ENCODE results near the gene AP1S1.
"Not testable (repeated sequence)": the region's sequence is repeated elsewhere in the genome, so short reads cannot be mapped to it uniquely, and the experiment has no call there.

The AP1S1 gene

GRCh38 chr7:101125989-101126650 lies 28.2 kb upstream of the AP1S1 start:
- peak in 1 of 3 donors; percentile 39 for DNase-seq

DNA sequence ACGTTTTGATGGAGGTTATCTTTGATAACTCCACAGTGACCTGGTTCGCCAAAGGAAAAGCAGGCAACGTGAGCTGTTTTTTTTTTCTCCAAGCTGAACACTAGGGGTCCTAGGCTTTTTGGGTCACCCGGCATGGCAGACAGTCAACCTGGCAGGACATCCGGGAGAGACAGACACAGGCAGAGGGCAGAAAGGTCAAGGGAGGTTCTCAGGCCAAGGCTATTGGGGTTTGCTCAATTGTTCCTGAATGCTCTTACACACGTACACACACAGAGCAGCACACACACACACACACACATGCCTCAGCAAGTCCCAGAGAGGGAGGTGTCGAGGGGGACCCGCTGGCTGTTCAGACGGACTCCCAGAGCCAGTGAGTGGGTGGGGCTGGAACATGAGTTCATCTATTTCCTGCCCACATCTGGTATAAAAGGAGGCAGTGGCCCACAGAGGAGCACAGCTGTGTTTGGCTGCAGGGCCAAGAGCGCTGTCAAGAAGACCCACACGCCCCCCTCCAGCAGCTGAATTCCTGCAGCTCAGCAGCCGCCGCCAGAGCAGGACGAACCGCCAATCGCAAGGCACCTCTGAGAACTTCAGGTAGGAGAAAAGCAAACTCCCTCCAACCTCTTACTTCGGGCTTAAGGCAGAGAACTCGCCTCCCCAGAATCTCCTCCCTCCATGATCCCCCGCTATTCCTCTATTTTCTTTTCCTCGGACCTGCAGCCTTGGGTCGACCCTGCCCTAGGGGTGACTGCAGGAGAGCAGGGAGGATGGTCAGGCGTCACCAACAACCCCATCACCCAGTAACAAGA lies 27.4 kb upstream of the AP1S1 start, which contains the start of gene SERPINE1:
Gene SERPINE1, plus strand, starts transcription at position 454 of the 809 bp plus-strand sequence. CDS start 1,290 bp downstream, outside the sequence.
- DNase-seq = peak; percentile 95 to 96 (median 95)

- no peak for DNase-seq
Observed at GRCh38 chr7:101127460-101128039, 26.7 kb upstream of the AP1S1 start.

GRCh38 chr7:101128040-101128834 lies 26.0 kb upstream of the AP1S1 start:
- no peak for DNase-seq

- DNase-seq = no peak
Observed at GRCh38 chr7:101129603-101130117, 24.6 kb upstream of the AP1S1 start.

DNA sequence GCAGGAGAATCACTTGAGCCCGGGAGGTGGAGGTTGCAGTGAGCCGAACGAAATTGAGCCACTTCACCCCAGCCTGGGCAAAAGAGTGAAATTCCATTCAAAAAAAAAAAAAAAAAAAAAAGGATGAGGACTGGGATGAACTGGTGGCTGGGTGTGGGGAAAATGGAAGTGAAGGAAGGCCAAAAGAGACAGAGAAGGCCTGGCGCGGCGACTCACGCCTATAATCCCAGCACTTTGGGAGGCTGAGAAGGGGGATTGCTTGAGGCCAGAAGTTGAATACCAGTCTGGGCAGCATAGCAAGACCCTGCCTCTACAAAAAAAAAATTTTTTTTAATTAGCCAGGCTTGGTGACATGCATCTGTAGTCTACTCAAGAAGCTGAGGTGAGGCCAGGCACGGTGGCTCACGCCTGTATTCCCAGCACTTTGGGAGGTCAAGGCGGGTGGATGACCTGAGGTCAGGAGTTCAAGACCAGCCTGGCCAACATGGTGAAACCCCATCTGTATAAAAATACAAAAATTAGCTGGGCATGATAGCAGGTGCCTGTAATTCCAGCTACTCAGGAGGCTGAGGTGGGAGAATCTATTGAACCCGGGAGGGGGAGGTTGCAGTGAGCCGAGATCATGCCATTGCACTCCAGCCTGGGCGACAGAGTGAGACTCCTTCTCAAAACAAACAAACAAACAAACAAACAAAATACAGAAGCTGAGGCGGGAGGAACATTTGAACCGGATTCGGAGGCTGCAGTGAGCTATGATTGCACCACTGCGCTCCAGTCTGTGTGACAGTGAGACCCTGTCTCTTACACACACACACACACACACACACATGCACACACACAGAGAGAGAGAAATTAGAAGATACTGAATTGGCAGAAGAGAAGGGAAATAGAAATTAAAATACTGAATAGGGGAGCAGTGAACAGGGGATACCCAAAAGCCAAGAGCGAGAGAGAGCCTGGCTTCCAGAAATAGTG lies 21.4 kb upstream of the AP1S1 start:
- not testable (repeated sequence) for DNase-seq

DNA sequence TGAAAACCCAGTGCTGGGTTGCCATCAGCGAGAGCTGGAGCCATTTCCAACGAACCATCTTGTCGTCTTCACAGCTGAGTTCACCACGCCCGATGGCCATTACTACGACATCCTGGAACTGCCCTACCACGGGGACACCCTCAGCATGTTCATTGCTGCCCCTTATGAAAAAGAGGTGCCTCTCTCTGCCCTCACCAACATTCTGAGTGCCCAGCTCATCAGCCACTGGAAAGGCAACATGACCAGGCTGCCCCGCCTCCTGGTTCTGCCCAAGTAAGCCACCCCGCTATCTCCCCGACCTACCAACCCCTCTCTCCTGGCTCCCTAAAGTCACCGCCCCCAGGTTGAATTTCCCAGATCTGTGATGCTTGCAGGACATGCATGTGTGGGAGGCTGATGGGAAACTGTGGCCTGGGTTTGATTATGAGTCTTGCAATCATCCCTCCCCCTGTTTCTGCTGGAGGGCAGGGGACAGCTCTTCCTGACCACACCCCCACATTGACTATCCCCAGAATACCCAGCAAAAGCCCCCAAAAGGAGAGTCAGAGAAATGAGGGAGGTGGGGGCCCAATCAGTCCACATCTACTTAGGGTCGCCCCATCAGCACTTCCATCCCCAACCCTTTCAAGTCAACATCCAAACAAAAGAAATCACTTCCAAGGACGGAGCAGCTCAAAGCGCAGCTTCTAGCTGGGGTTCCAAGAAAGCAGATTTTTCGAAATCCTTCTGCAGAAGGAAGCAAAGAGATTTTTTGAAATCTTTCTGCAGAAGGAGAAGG lies 20.5 kb upstream of the AP1S1 start:
- peak; percentile 79 to 88 (median 84) for DNase-seq

- peak; percentile 75 to 84 (median 79) for DNase-seq
Observed at GRCh38 chr7:101134399-101134980, 19.8 kb upstream of the AP1S1 start.

GRCh38 chr7:101137651-101138212 lies 16.5 kb upstream of the AP1S1 start:
- peak in 1 of 3 donors; percentile 19 for DNase-seq

- DNase-seq = peak; percentile 94 to 97 (median 96)
Observed at GRCh38 chr7:101138213-101138870, 15.9 kb upstream of the AP1S1 start.

GRCh38 chr7:101140339-101140699 lies 14.0 kb upstream of the AP1S1 start:
- DNase-seq = no peak

DNA sequence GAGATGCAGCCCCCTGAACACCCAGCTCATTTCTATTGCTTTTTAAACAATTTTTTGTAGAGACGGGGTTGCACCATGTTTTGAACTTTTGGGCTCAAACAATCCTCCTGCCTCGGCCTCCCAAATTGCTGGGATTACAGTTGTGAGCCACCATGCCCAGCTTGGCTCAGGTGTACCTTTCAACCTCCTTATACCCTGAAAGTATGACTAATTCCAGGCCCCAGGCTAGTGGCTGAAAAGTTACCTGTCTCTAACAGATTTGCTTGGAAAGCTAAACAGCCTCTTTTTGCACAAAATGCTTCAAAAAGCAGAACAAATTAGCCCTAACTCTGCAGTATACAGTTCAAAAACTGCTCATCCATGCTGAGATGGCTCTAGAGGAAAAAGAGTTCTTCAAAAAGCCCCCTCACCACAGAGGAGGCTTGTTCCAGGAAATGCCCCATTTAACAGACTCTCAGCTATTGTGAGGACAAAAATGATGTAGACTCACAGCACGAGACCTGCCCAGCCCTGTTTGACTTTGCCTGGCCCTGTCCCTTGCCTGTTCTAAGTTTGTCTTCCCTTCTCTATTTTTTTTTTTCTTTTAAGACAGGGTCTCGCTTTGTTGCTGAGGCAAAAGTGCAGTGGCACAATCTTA lies 13.4 kb upstream of the AP1S1 start:
- peak in 1 of 3 donors; percentile 38 for DNase-seq

- DNase-seq = no peak
Observed at GRCh38 chr7:101151908-101152651, 2.2 kb upstream of the AP1S1 start.

DNA sequence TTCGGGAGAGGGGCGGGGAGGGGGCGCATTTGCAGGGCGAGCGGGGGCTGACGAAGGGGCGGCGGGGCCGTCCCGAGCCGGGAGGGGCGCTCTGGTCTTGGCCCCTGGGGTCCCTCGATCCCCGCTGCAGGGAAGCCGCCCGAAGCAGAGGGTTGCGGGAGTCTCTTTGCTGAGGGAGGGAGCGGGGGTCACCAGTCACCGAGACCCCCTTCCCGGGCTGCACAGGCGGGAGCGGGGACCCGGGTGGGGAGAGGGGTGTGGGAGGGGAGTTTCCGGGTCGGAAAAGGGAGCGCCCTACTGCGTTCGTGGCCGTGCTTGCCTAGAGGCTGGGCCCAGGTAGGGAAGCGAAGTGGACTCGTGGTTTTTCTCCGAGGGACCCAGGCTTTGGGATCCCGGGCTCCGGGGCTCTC lies 422 bp downstream of the AP1S1 start:
- no peak for DNase-seq

DNA sequence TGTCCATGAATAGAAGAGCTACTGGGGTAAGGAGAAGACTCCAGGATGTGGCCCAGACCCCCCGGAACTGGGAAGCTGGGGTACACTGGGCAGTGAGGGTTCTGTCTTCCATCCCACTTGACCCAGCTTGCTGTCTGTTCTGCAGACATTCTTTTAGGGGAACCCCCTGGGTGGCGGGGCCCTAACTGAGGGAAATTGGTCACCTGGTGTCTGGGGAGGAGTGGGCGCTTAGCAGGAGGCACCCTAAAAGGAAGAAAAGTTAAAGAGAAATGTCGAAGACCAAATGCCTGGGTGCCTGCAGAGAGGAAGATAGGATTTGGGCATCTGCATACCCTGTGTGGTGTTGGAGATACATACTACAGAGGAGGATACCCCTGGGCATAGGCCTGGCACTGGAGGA lies 1.0 kb downstream of the AP1S1 start:
- no peak for DNase-seq

GRCh38 chr7:101156277-101156676 lies 2.0 kb downstream of the AP1S1 start:
- no peak for DNase-seq

DNA sequence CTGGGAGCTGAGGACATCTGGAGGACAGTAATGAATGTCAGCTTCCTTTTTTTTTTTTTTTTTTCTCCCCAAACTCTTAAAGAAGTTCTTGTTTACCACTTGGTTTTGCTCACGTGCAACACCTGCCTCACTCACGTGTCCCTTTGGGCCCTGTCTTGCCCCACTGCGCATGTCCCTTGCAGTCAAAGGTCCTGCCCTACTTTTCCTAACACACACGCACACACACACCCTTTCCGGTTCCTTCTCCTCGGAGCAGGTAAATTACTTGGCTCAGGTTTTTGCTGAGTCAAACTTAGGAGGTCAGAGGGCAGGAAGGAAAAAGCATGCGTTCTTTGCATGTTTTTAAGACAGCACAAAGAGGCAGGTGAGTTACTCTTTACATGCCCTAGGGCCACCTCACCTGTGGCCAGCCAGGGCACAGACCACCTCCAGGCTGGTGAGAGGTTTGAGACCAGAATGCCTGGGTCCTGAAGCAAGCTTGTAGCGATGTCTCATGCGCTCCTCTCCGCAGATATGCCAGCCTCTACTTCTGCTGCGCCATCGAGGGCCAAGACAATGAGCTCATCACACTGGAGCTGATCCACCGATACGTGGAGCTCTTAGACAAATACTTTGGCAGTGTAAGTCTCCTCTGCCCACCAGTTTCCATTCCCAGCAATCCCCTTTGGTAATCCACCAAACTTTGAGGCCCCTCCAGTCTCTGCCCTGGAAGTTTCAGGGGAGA lies 2.8 kb downstream of the AP1S1 start:
- DNase-seq = no peak

Data from suppressor macrophage treated with lipopolysaccharide for 1 hour (primary cell).